Urothelium cell line (cell line): Measurements from ENCODE around the gene ACVR1.

ENCODE experiments used
- DNase-seq: peaks from one replicate; pipeline ENCODE4 v3.0.0; 2011; ENCODE audit warnings: low spot score, mixed read lengths
- FAIRE-seq: peaks from 2 replicates; lab custom pipeline; 2011; peaks lifted over from hg19 to GRCh38; lab: Jason Lieb, UNC

The ACVR1 gene

GRCh38 chr2:157800838-157801495, 75.2 kb downstream of the ACVR1 start:
- DNase-seq, result no peak
- FAIRE-seq, result no peak

- DNase-seq, result no peak
- FAIRE-seq, result no peak
Measured at GRCh38 chr2:157793053-157793612, 83.0 kb downstream of the ACVR1 start.

- FAIRE-seq, result no peak
Measured at GRCh38 chr2:157792335-157793052, 83.6 kb downstream of the ACVR1 start.

GRCh38 chr2:157790780-157791179, 85.3 kb downstream of the ACVR1 start:
- FAIRE-seq, result no peak
- DNase-seq, result no peak

More at GRCh38 chr2:157792335-157793052, 83.6 kb downstream of the ACVR1 start:
- no peak for DNase-seq

- DNase-seq, result no peak
- FAIRE-seq, result no peak
Measured at GRCh38 chr2:157789933-157790511, 86.1 kb downstream of the ACVR1 start.

GRCh38 chr2:157789256-157789655, 86.9 kb downstream of the ACVR1 start:
- FAIRE-seq (no peak), DNase-seq (no peak)

GRCh38 chr2:157788201-157788600, 87.9 kb downstream of the ACVR1 start:
- DNase-seq (no peak), FAIRE-seq (no peak)

GRCh38 chr2:157787364-157787938, 88.7 kb downstream of the ACVR1 start:
- no peak for DNase-seq
- no peak for FAIRE-seq

- FAIRE-seq, result no peak
Measured at GRCh38 chr2:157786663-157787363, 89.3 kb downstream of the ACVR1 start.

GRCh38 chr2:157785866-157786662, 90.1 kb downstream of the ACVR1 start:
- DNase-seq (no peak), FAIRE-seq (no peak)

More at GRCh38 chr2:157786663-157787363, 89.3 kb downstream of the ACVR1 start:
- DNase-seq, result no peak

- DNase-seq, result no peak
Measured at GRCh38 chr2:157785200-157785599, 90.9 kb downstream of the ACVR1 start.

GRCh38 chr2:157784823-157785175, 91.3 kb downstream of the ACVR1 start:
- DNase-seq (no peak), FAIRE-seq (no peak)

More at GRCh38 chr2:157785200-157785599, 90.9 kb downstream of the ACVR1 start:
- no peak for FAIRE-seq

- peak; percentile 8 for DNase-seq
- no peak for FAIRE-seq
Measured at GRCh38 chr2:157784169-157784822, 91.8 kb downstream of the ACVR1 start.

- FAIRE-seq (no peak), DNase-seq (no peak)
Measured at GRCh38 chr2:157783245-157783644, 92.9 kb downstream of the ACVR1 start.

- DNase-seq (no peak), FAIRE-seq (no peak)
Measured at GRCh38 chr2:157782057-157782845, 93.9 kb downstream of the ACVR1 start.

- DNase-seq (no peak), FAIRE-seq (no peak)
Measured at GRCh38 chr2:157780211-157780610, 95.9 kb downstream of the ACVR1 start.

- FAIRE-seq (no peak), DNase-seq (no peak)
Measured at GRCh38 chr2:157779794-157780193, 96.3 kb downstream of the ACVR1 start.

- DNase-seq (peak; percentile 27), FAIRE-seq (no peak)
Measured at GRCh38 chr2:157777427-157777826, 98.7 kb downstream of the ACVR1 start.

- no peak for FAIRE-seq
- DNase-seq, result no peak
Measured at GRCh38 chr2:157771234-157771633, 104.9 kb downstream of the ACVR1 start.
